Pancreas (tissue), 10 donors: ENCODE data around the gene SASH1. TPM values are rescaled to one million over a fixed set of nuclear protein-coding genes. Genes with fewer than 3 reads are reported as not detected.

Source experiments
- ATAC-seq, 4 donors: fragments of 200-7000 bp; cut with Tn5 transposase; one replicate each; pipeline versions ENCODE4 v1.8.0 to v1.9.1; 2020; ENCODE audit warnings: mild to moderate bottlenecking in 4 of 4, moderate library complexity in 4 of 4
- DNase-seq, 6 donors: peaks; one replicate each; pipeline ENCODE4 v3.0.0-alpha.2; 2020
- FAIRE-seq: peaks from 2 replicates; lab custom pipeline; 2012; peaks lifted over from hg19 to GRCh38; lab: Jason Lieb, UNC
- H3K27ac ChIP-seq, 4 donors: fragments of 200-600 bp; sonication (generic); 1 replicate in 3 of 4; 2 replicates in 1 of 4; pipeline versions ENCODE4 v1.5.0 to v1.8.0; 2020
- H3K27me3 ChIP-seq, 4 donors: fragments of 200-600 bp; one replicate each; pipeline ENCODE4 v1.8.0; 2021
- H3K36me3 ChIP-seq, 3 donors: fragments of 200-600 bp; sonication (generic) in 1 of 3; one replicate each; pipeline versions ENCODE4 v1.5.0 to v1.8.0; 2020 to 2021
- H3K4me1 ChIP-seq, 3 donors: fragments of 200-600 bp; one replicate each; pipeline ENCODE4 v1.8.0; 2021
- H3K4me3 ChIP-seq, 4 donors: fragments of 200-600 bp; sonication (generic) in 2 of 4; one replicate each; pipeline versions ENCODE4 v1.5.0 to v1.8.0; 2020 to 2021
- H3K9me3 ChIP-seq, 4 donors: fragments of 200-600 bp; one replicate each; pipeline ENCODE4 v1.8.0; 2021
- CTCF ChIP-seq, 4 donors: fragments of 200-600 bp; sonication (generic) in 3 of 4; IDR thresholded peaks; one replicate each; pipeline versions ENCODE4 v1.5.0 to v1.8.0; 2021; ENCODE audit warnings: antibody characterized with exemption in 4 of 4
- WGBS, 2 donors: extraction: QIAGEN DNeasy Blood & Tissue Kit; methylation state at CpG; one replicate each; pipeline ENCODE4 v1.1.7; 2013; 5-methylcytosine and 5-hydroxymethylcytosine counted together
- intact Hi-C, 3 donors: fragments of 100-400 bp; cut with DNase I; formaldehyde crosslinking; loops; one replicate each; pipeline versions ENCODE4 v1.11.1 to v1.14.2; 2022
- polyA plus RNA-seq, 2 donors: library from polyadenylated mRNA; stranded (reverse); fragments of 200-250 nt; gene quantifications; one replicate each; pipeline ENCODE4 v1.2.3, GENCODE V29; 2013
- total RNA-seq, 6 donors: library from RNA; stranded (reverse); fragmentation: NEBNext Ultra II Directional in 4 of 6; extraction: Animal tissue kit (Norgen Biotek cat#: 25700) in 4 of 6; gene quantifications; one replicate each; pipeline versions ENCODE4 v1.2.1 to v1.2.4, GENCODE V29; 2021 to 2023
- donor health status: healthy with polysubstance abuse.
- donor health status: DM: no; HTN: no; CAD: no; lungs with moderate emphysema.
- donor health status: DM: no; HTN: no; CAD: no.
- donor health status: control.
- donor health status: control.
- donor health status: Bipolar disorder and iron deficiency.
- donor health status: DM: yes; HTN: yes; CAD: no.
- donor health status: DM: no; HTN: no; CAD: no.
- donor health status: DM: no; HTN: no; CAD: no.
- donor health status: DM: yes; HTN: yes; CAD: no.

SASH1 gene
- total and polyA plus RNA-seq, 8 donors, result 5.1 to 15.3 (median 8.9) TPM

- no peak overlapping the region for H3K4me3 ChIP-seq
- H3K27me3 ChIP-seq, result no peaks in the 10 kb centered on the region
- H3K9me3 ChIP-seq, result no peaks in the 10 kb centered on the region
- intact Hi-C loops, result no loop called here
- no peak overlapping the region for H3K27ac ChIP-seq
- FAIRE-seq (no peak), DNase-seq (peak in 1 of 6 donors; percentile 32), ATAC-seq (peak in 1 of 4 donors; percentile 25)
- H3K36me3 ChIP-seq, result peaks cover 0 to 34% (median 3%) of the 10 kb centered on the region in 3 donors
- no peak for TF ChIP-seq CTCF (IDR thresholded peaks at IDR 0.05)
- peaks cover 0 to 12% (median 7%) of the 10 kb centered on the region in 3 donors for H3K4me1 ChIP-seq
- WGBS, 2 donors, result 83 to 85% methylated on average over 22 of the region's 22 CpGs
Measured at GRCh38 chr6:148548065-148548748, 205.6 kb downstream of the SASH1 start.

GRCh38 chr6:148548749-148549140 is 206.1 kb downstream of the SASH1 start:
- WGBS, 2 donors, result 84 to 85% methylated on average over 4 of the region's 4 CpGs
- ATAC-seq, result no peak
- FAIRE-seq, result no peak
- Histone ChIP-seq H3K27ac (no peak overlapping the region), H3K36me3 (peaks cover 0 to 34% (median 3%) of the 10 kb centered on the region in 3 donors), H3K27me3 (no peaks in the 10 kb centered on the region), H3K9me3 (no peaks in the 10 kb centered on the region), H3K4me1 (peaks cover 0 to 12% (median 7%) of the 10 kb centered on the region in 3 donors), H3K4me3 (no peak overlapping the region)
- no peak for TF ChIP-seq CTCF (IDR thresholded peaks at IDR 0.05)
- intact Hi-C loops, result no loop called here
- DNase-seq, result no peak

GRCh38 chr6:148550569-148550968 is 207.9 kb downstream of the SASH1 start:
- H3K4me3 ChIP-seq, result no peak overlapping the region
- no peak for FAIRE-seq
- no peaks in the 10 kb centered on the region for H3K27me3 ChIP-seq
- no peak for DNase-seq
- intact Hi-C loops, result no loop called here
- no peak for ATAC-seq
- H3K36me3 ChIP-seq, result peaks cover 0 to 24% (median 0%) of the 10 kb centered on the region in 3 donors
- 58 to 70% methylated on average over 7 of the region's 7 CpGs for WGBS, 2 donors
- H3K27ac ChIP-seq, result no peak overlapping the region
- peaks cover 0 to 12% (median 7%) of the 10 kb centered on the region in 3 donors for H3K4me1 ChIP-seq
- H3K9me3 ChIP-seq, result no peaks in the 10 kb centered on the region
- no peak for TF ChIP-seq CTCF (IDR thresholded peaks at IDR 0.05)

GRCh38 chr6:148551226-148551625 is 208.6 kb downstream of the SASH1 start:
- ATAC-seq (peak in 3 of 4 donors; percentile 43 to 71 (median 64)), FAIRE-seq (no peak), DNase-seq (no peak)
- Histone ChIP-seq H3K4me1 (peaks cover 0 to 12% (median 7%) of the 10 kb centered on the region in 3 donors), H3K4me3 (no peak overlapping the region), H3K9me3 (no peaks in the 10 kb centered on the region), H3K27me3 (no peaks in the 10 kb centered on the region), H3K27ac (no peak overlapping the region), H3K36me3 (peaks cover 0 to 17% (median 0%) of the 10 kb centered on the region in 3 donors)
- no peak for TF ChIP-seq CTCF (IDR thresholded peaks at IDR 0.05)
- WGBS, 2 donors, result 41 to 44% methylated on average over 1 of the region's 1 CpG
- intact Hi-C loops, result no loop called here

- ATAC-seq, result no peak
- TF ChIP-seq CTCF (IDR thresholded peaks at IDR 0.05), result no peak
- Histone ChIP-seq H3K9me3 (no peaks in the 10 kb centered on the region), H3K4me1 (peaks cover 0 to 5% (median 4%) of the 10 kb centered on the region in 3 donors), H3K4me3 (no peak overlapping the region), H3K27ac (no peak overlapping the region), H3K36me3 (no peaks in the 10 kb centered on the region), H3K27me3 (no peaks in the 10 kb centered on the region)
- FAIRE-seq, result no peak
- intact Hi-C loops, result no loop called here
- DNase-seq, result no peak
- WGBS, 2 donors, result 61 to 76% methylated on average over 6 to 7 of the region's 7 CpGs
Measured at GRCh38 chr6:148556410-148556809, 213.8 kb downstream of the SASH1 start.
